CD4-positive, alpha-beta T cell treated with Interleukin-1 beta for 1 hour (primary cell): Measurements from ENCODE around the gene PLEKHN1.
"Not testable (repeated sequence)": the region's sequence is repeated elsewhere in the genome, so short reads cannot be mapped to it uniquely, and the experiment has no call there.

Experiments
- DNase-seq, 2 donors: peaks; one replicate each; pipeline ENCODE4 v3.0.0-alpha.2; 2020 to 2022

The PLEKHN1 gene

GRCh38 chr1:1013105-1013921 lies 47.0 kb downstream of the PLEKHN1 start, which contains the start of gene ISG15:
Gene ISG15 (plus strand): TSS chr1:1013497. CDS start chr1:1013574, 77 bp downstream.
- DNase-seq = peak; percentile 90

- peak in 1 of 2 donors; percentile 42 for DNase-seq
Observed at GRCh38 chr1:1013922-1014648, 47.8 kb downstream of the PLEKHN1 start.

DNA sequence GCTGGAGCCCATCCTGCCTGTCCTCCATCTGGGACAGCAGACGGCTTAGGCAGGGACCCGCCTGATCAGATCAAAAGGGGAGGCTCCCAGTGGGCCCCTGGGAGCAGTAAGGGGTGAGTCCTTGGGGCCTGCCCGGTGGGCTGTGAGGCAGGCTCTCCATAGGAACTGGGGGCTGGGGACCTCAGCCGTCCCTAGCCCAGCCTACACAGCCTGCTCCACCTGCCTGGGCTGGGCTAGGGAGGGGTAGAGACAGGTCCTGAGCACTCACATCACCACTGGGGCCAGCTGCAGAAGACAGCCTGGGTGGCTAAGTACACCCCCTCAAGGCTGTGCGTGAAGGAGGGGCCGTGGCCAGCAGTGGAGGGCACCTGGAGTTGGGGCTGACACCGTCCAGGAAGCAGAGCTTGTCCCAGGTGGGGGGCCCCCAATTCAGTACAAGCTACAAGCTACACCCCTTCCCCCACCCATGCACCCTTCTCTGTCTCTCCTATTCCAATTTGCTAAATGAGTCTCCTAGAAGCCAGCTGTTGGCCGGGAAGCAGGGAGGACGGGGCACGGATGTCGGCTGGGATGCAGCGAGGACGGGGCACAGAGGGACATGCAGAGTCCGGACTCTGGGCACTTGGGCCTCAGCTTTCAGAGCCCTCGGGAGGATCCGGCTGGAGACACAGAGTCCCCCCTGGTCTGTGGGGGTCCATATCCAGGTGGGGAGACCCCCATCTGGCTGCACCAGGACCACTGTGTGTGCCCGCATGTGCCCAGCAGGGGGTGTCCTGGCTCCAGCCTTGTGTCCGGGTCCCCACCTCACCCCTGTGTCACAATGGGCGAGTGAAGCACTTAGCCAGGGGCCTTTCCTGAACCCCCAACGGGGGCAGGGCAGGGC lies 48.8 kb downstream of the PLEKHN1 start:
- no peak for DNase-seq

GRCh38 chr1:1017397-1018320 lies 51.4 kb downstream of the PLEKHN1 start:
- DNase-seq = not testable (repeated sequence)

DNA sequence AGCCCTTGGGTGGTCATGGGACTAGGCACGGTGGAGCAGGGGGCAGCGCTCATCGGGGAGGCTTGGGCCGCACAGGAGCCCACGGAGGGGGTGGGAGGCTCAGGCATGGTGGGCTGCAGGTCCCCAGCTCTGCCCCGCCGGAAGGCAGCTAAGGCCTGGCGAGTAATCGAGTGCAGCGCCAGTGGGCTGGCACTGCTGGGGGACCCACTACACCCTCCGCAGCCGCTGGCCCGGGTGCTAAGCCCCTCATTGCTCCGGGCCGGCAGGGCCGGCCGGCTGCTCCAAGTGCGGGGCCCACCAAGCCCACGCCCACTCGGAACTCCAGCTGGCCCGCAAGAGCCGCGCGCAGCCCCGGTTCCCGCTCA lies 52.0 kb downstream of the PLEKHN1 start:
- DNase-seq = not testable (repeated sequence)

DNA sequence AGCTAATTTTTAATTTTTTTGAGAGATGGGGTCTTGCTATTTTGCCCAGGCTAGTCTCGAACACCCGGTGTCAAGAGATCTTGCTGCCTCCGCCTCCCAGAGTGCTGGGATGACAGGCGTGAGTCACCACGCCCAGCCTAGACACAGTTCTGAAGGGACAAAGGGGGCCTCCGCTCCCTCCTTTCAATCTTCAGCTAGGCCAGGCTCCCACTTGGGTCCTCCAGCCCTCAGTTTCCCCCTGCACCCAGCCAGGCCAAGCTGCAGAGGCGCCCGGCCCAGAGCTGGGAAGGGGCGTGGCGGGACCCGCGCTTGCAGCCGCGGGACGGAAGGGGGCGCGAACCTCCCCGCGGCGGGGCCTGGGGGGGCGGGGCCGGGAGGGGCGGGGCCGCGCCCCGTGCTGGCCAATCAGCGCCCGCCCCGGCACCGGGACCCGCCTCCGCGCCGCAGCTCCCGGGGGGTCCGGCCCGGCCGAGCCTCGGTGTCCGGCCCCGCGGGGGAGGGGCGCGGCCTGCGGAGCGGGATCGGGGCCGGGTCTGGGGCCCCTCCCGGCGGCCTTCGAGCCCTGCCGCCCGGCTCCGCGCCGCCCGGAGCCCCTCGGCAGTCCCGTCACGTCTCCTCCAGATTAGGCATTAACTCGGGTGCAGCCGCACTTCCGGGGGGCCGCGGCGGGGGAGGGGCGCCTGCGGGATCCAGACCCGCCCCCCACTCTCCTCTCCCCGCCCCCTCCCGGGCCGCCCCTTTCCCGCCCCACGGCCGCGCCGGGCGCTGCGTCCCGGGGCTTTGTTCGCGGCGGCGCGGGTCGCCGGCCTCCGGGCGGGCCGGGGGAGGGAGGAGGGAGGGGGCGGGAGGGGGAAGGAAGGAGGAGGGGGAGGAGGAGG lies 53.1 kb downstream of the PLEKHN1 start:
- peak; percentile 78 to 80 for DNase-seq

GRCh38 chr1:1020000-1020404 lies 53.7 kb downstream of the PLEKHN1 start, which contains the start of gene AGRN:
Gene AGRN (plus strand): TSS chr1:1020120. CDS start chr1:1020173, 53 bp downstream.
- peak in 1 of 2 donors; percentile 24 for DNase-seq

GRCh38 chr1:1020415-1021009 lies 54.2 kb downstream of the PLEKHN1 start:
- DNase-seq = peak in 1 of 2 donors; percentile 27

DNA sequence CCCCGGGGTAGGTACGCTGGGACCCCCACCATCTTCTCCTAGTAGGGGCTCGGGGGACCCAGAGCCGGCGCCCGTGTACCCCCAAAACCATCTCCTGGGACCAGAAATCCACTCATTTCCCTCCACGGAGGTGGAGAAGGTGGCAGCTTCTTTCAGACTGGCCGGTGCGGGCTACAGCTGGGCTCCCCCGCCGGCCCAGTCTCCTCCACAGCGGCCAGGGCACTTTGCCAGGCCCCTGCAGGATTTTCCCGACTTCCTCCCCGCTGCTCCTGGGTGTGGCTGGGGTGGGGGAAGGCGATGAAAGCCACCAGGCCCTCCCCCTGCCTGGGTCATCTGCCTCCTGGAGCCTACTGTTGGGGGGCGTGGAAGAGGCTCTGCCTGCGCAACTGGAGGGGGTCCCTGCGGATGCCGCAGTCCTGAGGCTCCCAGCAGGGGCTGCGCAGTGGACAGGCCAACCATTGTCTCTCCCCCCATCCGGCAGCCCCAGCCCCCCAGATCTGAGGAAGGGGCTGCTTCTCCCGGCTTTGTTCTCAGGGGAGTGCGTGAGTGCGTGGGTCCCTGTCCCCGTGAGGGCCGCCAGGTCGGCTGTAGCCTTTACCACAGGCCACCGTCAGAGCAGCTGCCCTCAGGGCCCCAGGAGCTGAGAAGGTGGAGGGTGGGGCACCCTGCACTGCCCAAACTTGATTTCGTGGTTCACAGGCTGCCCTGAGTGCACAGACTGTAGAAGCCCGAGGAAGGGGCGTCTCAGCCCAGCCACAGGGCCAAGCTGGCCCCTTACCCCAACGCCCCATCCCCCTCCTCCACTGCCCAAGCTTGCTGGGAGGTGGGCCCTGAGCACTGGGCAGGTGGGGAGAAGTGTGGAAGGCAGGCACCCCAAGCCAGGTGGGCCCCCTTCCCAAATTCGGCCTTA lies 55.0 kb downstream of the PLEKHN1 start:
- no peak for DNase-seq

DNA sequence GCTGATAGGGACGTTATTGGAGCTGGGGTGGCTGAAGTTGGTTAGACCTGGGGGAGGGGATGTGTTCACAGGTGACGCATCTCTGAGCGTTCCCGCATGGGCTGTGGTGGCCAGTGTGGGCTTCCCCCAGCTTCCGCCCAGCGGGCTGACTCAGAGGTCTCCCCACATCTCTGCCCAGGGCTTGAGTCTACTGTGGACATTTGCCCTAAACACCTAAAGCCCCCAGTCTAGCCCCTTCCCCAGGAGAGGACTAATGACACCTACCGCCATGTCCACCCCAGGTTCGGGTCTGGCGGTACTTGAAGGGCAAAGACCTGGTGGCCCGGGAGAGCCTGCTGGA lies 55.6 kb downstream of the PLEKHN1 start:
- no peak for DNase-seq

GRCh38 chr1:1022302-1023009 lies 56.2 kb downstream of the PLEKHN1 start:
- no peak for DNase-seq

DNA sequence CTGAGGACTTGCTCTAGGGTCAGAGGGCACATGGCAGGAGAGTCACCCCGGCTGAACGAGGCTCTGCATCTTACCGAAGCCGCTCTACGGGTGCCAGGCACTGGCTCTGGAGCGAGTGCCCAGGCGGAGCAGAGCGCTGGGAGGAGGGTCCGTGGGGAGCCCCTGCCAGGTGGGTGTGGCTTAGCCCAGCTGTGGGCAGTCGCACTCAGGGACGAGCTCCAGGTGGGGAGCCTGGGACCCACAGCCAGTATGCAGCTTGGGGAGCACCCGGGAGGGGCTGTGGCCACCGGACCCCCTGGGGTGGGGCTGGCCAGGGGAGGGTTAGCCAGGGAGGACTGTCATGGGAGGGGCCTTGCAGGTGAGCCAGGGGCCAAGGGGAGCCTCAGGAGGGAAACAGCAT lies 57.4 kb downstream of the PLEKHN1 start:
- DNase-seq = no peak

GRCh38 chr1:1024149-1024770 lies 58.0 kb downstream of the PLEKHN1 start:
- no peak for DNase-seq

- no peak for DNase-seq
Observed at GRCh38 chr1:1024771-1025699, 58.8 kb downstream of the PLEKHN1 start.
